GM12874 (cell line): Measurements from ENCODE around the gene PPP4R3C.

ENCODE experiments used
- CTCF ChIP-seq: IDR thresholded peaks from 2 replicates; pipeline ENCODE4 v1.5.1; 2011; ENCODE audit warnings: low read depth, mild to moderate bottlenecking, control low read depth, low read length, moderate library complexity; ENCODE audit not compliant: insufficient read depth

The PPP4R3C gene

GRCh38 chrX:27444093-27444908 lies 18.8 kb downstream of the PPP4R3C start:
- no peak for TF ChIP-seq CTCF

DNA sequence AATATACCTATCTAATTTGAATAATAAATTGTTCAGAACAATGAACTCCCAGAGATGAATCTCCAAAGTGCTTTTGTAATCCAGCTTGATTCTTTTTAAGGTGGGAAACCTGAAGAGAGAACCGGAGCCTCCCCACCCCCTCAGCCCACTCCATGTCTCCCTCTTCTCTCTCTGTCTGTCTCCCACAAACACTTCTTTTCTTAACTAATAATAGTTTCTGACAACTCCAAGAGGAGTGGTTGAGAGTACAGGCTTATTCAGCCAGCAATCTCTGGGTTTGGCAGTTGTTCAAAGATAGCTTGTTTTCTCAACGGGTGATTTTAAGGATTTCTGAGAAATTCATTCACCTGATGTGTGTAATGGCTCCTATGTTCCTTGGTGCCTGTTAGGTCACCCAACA lies 23.4 kb downstream of the PPP4R3C start:
- TF ChIP-seq CTCF = no peak

DNA sequence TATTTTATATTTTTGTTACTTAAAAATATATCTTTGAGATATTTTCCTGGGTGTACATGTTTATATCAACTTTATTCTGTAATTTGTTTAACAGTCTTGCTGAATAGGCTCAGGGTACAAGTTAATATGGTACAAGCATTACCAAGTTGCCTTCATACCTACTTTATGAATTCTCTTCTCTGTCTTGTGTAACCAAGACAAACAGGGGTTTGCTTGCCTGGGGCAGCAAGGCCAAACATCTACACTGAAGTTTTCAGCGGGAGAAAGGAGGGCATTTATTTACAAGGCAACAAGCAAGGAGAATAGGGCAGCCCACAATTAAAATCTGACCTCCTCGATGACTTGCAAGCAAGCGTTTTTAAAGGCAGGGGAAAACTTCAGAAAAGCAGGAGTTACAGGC lies 24.2 kb downstream of the PPP4R3C start:
- TF ChIP-seq CTCF = no peak

DNA sequence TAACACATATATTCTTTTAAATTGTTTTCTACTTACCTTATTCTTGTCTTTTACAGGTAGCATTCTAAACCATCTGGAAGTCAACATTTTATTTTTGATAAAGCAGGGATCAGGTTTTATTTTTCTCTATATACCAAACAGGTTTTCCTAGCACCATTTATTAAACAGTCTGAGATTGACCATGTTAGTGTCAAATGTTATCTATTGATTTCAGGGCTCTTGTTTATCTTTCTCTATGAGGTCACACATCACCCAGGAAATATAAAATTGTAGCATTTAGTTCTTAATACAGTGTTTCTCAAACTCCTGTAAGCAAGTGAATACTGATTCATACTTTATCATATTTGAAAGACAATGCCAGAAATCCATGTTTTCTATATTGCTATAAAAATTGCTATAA lies 28.1 kb downstream of the PPP4R3C start:
- no peak for TF ChIP-seq CTCF
